ENCODE results near the gene CHST15. TPM values are rescaled to one million over a fixed set of nuclear protein-coding genes. Genes with fewer than 3 reads are reported as not detected.
"Not testable (repeated sequence)": the region's sequence is repeated elsewhere in the genome, so short reads cannot be mapped to it uniquely, and the experiment has no call there.

The CHST15 gene
- total and polyA plus RNA-seq, 4 donors = 30.7 to 46.2 (median 33.3) TPM

GRCh38 chr10:124035928-124036558, 57.4 kb downstream of the CHST15 start:
- DNase-seq (ENCODE audit: low read depth in 4 of 6, low spot score in 6 of 6) = peak in 1 of 6 donors; percentile 36
- 61% methylated on average over 21 of the region's 21 CpGs for WGBS (ENCODE audit: insufficient coverage)
- Histone ChIP-seq H3K4me1 (ENCODE audit: control insufficient read depth, insufficient read depth, low read length) (peaks cover 22% of the 10 kb centered on the region), H3K4me3 (ENCODE audit: low read depth, low read length) (no peak overlapping the region), H3K27ac (ENCODE audit: low read depth, low read length) (no peak overlapping the region), H3K27me3 (ENCODE audit: control insufficient read depth, insufficient read depth, low read length) (no peaks in the 10 kb centered on the region), H3K9me3 (ENCODE audit: control insufficient read depth, insufficient read depth, low read length) (no peaks in the 10 kb centered on the region), H3K36me3 (ENCODE audit: control insufficient read depth, insufficient read depth, low read length) (peaks cover 55% of the 10 kb centered on the region)

- no peak overlapping the region for H3K27ac ChIP-seq (ENCODE audit: low read depth, low read length)
- no peak overlapping the region for H3K4me3 ChIP-seq (ENCODE audit: low read depth, low read length)
- no peak for DNase-seq (ENCODE audit: low read depth in 4 of 6, low spot score in 6 of 6)
- peaks cover 57% of the 10 kb centered on the region for H3K36me3 ChIP-seq (ENCODE audit: control insufficient read depth, insufficient read depth, low read length)
- no peaks in the 10 kb centered on the region for H3K27me3 ChIP-seq (ENCODE audit: control insufficient read depth, insufficient read depth, low read length)
- no peaks in the 10 kb centered on the region for H3K9me3 ChIP-seq (ENCODE audit: control insufficient read depth, insufficient read depth, low read length)
- WGBS (ENCODE audit: insufficient coverage) = 92% methylated on average over 6 of the region's 6 CpGs
- peaks cover 22% of the 10 kb centered on the region for H3K4me1 ChIP-seq (ENCODE audit: control insufficient read depth, insufficient read depth, low read length)
Measured at GRCh38 chr10:124035306-124035927, 58.0 kb downstream of the CHST15 start.

GRCh38 chr10:124034576-124035305, 58.7 kb downstream of the CHST15 start:
- not testable (repeated sequence) for DNase-seq (ENCODE audit: low read depth in 4 of 6, low spot score in 6 of 6); H3K27me3 ChIP-seq (ENCODE audit: control insufficient read depth, insufficient read depth, low read length); H3K4me3 ChIP-seq (ENCODE audit: low read depth, low read length); H3K27ac ChIP-seq (ENCODE audit: low read depth, low read length); H3K9me3 ChIP-seq (ENCODE audit: control insufficient read depth, insufficient read depth, low read length)
- Histone ChIP-seq H3K36me3 (ENCODE audit: control insufficient read depth, insufficient read depth, low read length) (peaks cover 58% of the 10 kb centered on the region), H3K4me1 (ENCODE audit: control insufficient read depth, insufficient read depth, low read length) (peaks cover 22% of the 10 kb centered on the region)
- WGBS (ENCODE audit: insufficient coverage) = 81% methylated on average over 15 of the region's 25 CpGs

GRCh38 chr10:124033887-124034218, 59.5 kb downstream of the CHST15 start:
- Histone ChIP-seq H3K27ac (ENCODE audit: low read depth, low read length) (no peak overlapping the region), H3K4me1 (ENCODE audit: control insufficient read depth, insufficient read depth, low read length) (peaks cover 22% of the 10 kb centered on the region), H3K36me3 (ENCODE audit: control insufficient read depth, insufficient read depth, low read length) (peaks cover 55% of the 10 kb centered on the region), H3K4me3 (ENCODE audit: low read depth, low read length) (no peak overlapping the region), H3K27me3 (ENCODE audit: control insufficient read depth, insufficient read depth, low read length) (no peaks in the 10 kb centered on the region), H3K9me3 (ENCODE audit: control insufficient read depth, insufficient read depth, low read length) (no peaks in the 10 kb centered on the region)
- 59% methylated on average over 8 of the region's 8 CpGs for WGBS (ENCODE audit: insufficient coverage)
- no peak for DNase-seq (ENCODE audit: low read depth in 4 of 6, low spot score in 6 of 6)

GRCh38 chr10:124032971-124033886, 60.2 kb downstream of the CHST15 start:
- no peaks in the 10 kb centered on the region for H3K27me3 ChIP-seq (ENCODE audit: control insufficient read depth, insufficient read depth, low read length)
- WGBS (ENCODE audit: insufficient coverage) = 82% methylated on average over 10 of the region's 15 CpGs
- H3K4me1 ChIP-seq (ENCODE audit: control insufficient read depth, insufficient read depth, low read length) = peaks cover 19% of the 10 kb centered on the region
- no peak overlapping the region for H3K4me3 ChIP-seq (ENCODE audit: low read depth, low read length)
- DNase-seq (ENCODE audit: low read depth in 4 of 6, low spot score in 6 of 6) = no peak
- H3K36me3 ChIP-seq (ENCODE audit: control insufficient read depth, insufficient read depth, low read length) = peaks cover 52% of the 10 kb centered on the region
- no peak overlapping the region for H3K27ac ChIP-seq (ENCODE audit: low read depth, low read length)
- no peaks in the 10 kb centered on the region for H3K9me3 ChIP-seq (ENCODE audit: control insufficient read depth, insufficient read depth, low read length)

- no peaks in the 10 kb centered on the region for H3K27me3 ChIP-seq (ENCODE audit: control insufficient read depth, insufficient read depth, low read length)
- H3K27ac ChIP-seq (ENCODE audit: low read depth, low read length) = no peak overlapping the region
- WGBS (ENCODE audit: insufficient coverage) = 71% methylated on average over 1 of the region's 8 CpGs
- no peak overlapping the region for H3K4me3 ChIP-seq (ENCODE audit: low read depth, low read length)
- peaks cover 50% of the 10 kb centered on the region for H3K36me3 ChIP-seq (ENCODE audit: control insufficient read depth, insufficient read depth, low read length)
- no peaks in the 10 kb centered on the region for H3K9me3 ChIP-seq (ENCODE audit: control insufficient read depth, insufficient read depth, low read length)
- peak in 2 of 6 donors; percentile 48 to 64 for DNase-seq (ENCODE audit: low read depth in 4 of 6, low spot score in 6 of 6)
- peaks cover 24% of the 10 kb centered on the region for H3K4me1 ChIP-seq (ENCODE audit: control insufficient read depth, insufficient read depth, low read length)
Measured at GRCh38 chr10:124032087-124032935, 61.1 kb downstream of the CHST15 start.

GRCh38 chr10:124030492-124031110, 62.8 kb downstream of the CHST15 start:
- Histone ChIP-seq H3K4me1 (ENCODE audit: control insufficient read depth, insufficient read depth, low read length) (peaks cover 27% of the 10 kb centered on the region), H3K27ac (ENCODE audit: low read depth, low read length) (no peak overlapping the region), H3K4me3 (ENCODE audit: low read depth, low read length) (no peak overlapping the region)

GRCh38 chr10:124030061-124030460, 63.3 kb downstream of the CHST15 start:
- no peak overlapping the region for H3K4me3 ChIP-seq (ENCODE audit: low read depth, low read length)
- H3K27ac ChIP-seq (ENCODE audit: low read depth, low read length) = no peak overlapping the region
- no peak for DNase-seq (ENCODE audit: low read depth in 4 of 6, low spot score in 6 of 6)
- H3K36me3 ChIP-seq (ENCODE audit: control insufficient read depth, insufficient read depth, low read length) = peaks cover 35% of the 10 kb centered on the region
- no peaks in the 10 kb centered on the region for H3K9me3 ChIP-seq (ENCODE audit: control insufficient read depth, insufficient read depth, low read length)
- WGBS (ENCODE audit: insufficient coverage) = 85% methylated on average over 7 of the region's 8 CpGs
- H3K27me3 ChIP-seq (ENCODE audit: control insufficient read depth, insufficient read depth, low read length) = no peaks in the 10 kb centered on the region
- H3K4me1 ChIP-seq (ENCODE audit: control insufficient read depth, insufficient read depth, low read length) = peaks cover 26% of the 10 kb centered on the region

More at GRCh38 chr10:124030492-124031110, 62.8 kb downstream of the CHST15 start:
- 80% methylated on average over 8 of the region's 15 CpGs for WGBS (ENCODE audit: insufficient coverage)
- Histone ChIP-seq H3K36me3 (ENCODE audit: control insufficient read depth, insufficient read depth, low read length) (peaks cover 40% of the 10 kb centered on the region), H3K9me3 (ENCODE audit: control insufficient read depth, insufficient read depth, low read length) (no peaks in the 10 kb centered on the region), H3K27me3 (ENCODE audit: control insufficient read depth, insufficient read depth, low read length) (no peaks in the 10 kb centered on the region)
- DNase-seq (ENCODE audit: low read depth in 4 of 6, low spot score in 6 of 6) = peak in 1 of 6 donors; percentile 59

Measured in spinal cord (tissue), 10 donors.